GM23248 (cell line): ENCODE results near the gene TAS2R5. TPM values are rescaled to one million over a fixed set of nuclear protein-coding genes. Genes with fewer than 3 reads are reported as not detected.
"Not testable (repeated sequence)": the region's sequence is repeated elsewhere in the genome, so short reads cannot be mapped to it uniquely, and the experiment has no call there.

Source experiments
- DNase-seq: peaks from one replicate; pipeline ENCODE4 v3.0.0-alpha.2; 2015
- H2AFZ ChIP-seq: fragments of 200-600 bp; sonication (generic); 2 replicates; pipeline ENCODE4 v1.6.1; 2016; ENCODE audit warnings: antibody characterized with exemption
- H3F3A ChIP-seq: fragments of 200-600 bp; sonication (generic); 2 replicates; pipeline ENCODE4 v1.6.1; 2016; ENCODE audit warnings: mild to moderate bottlenecking, antibody characterized with exemption, mixed run types; ENCODE audit not compliant: insufficient read depth
- H3K27ac ChIP-seq: fragments of 200-600 bp; sonication (generic); 2 replicates; pipeline ENCODE4 v1.5.1; 2016; ENCODE audit warnings: mild to moderate bottlenecking
- H3K27me3 ChIP-seq: fragments of 200-600 bp; sonication (generic); replicated peaks from 2 replicates; pipeline ENCODE4 v1.6.1; 2016; ENCODE audit warnings: mild to moderate bottlenecking; ENCODE audit not compliant: insufficient read depth
- H3K36me3 ChIP-seq: fragments of 200-600 bp; sonication (generic); 2 replicates; pipeline ENCODE4 v1.6.1; 2016; ENCODE audit warnings: low read depth, mild to moderate bottlenecking
- H3K4me1 ChIP-seq: fragments of 200-600 bp; sonication (generic); 2 replicates; pipeline ENCODE4 v1.6.1; 2016; ENCODE audit warnings: mild to moderate bottlenecking; ENCODE audit not compliant: insufficient read depth
- H3K4me2 ChIP-seq: fragments of 200-600 bp; sonication (generic); one replicate; pipeline ENCODE4 v1.6.1; 2016; ENCODE audit warnings: mild to moderate bottlenecking; ENCODE audit not compliant: unreplicated experiment
- H3K4me3 ChIP-seq: fragments of 200-600 bp; sonication (generic); 2 replicates; pipeline ENCODE4 v1.5.1; 2016; ENCODE audit warnings: mild to moderate bottlenecking
- H3K79me2 ChIP-seq: fragments of 200-600 bp; sonication (generic); 2 replicates; pipeline ENCODE4 v1.6.1; 2016; ENCODE audit warnings: mild to moderate bottlenecking; ENCODE audit not compliant: insufficient read depth
- H3K9ac ChIP-seq: fragments of 200-600 bp; sonication (generic); 2 replicates; pipeline ENCODE4 v1.6.1; 2016; ENCODE audit warnings: mild to moderate bottlenecking
- H3K9me2 ChIP-seq: fragments of 200-600 bp; sonication (generic); 2 replicates; pipeline ENCODE4 v1.6.1; 2016; ENCODE audit warnings: mixed run types, mild to moderate bottlenecking, moderate library complexity; ENCODE audit not compliant: insufficient read depth
- H3K9me3 ChIP-seq: fragments of 200-600 bp; sonication (generic); one replicate; pipeline ENCODE4 v1.6.1; 2017; ENCODE audit warnings: low read depth
- H4K20me1 ChIP-seq: fragments of 200-600 bp; sonication (generic); 2 replicates; pipeline ENCODE4 v1.6.0; 2016; ENCODE audit not compliant: insufficient read depth
- EZH2 ChIP-seq: fragments of 200-600 bp; sonication (generic); IDR thresholded peaks from 2 replicates; pipeline ENCODE4 v1.6.1; 2018; ENCODE audit warnings: antibody characterized with exemption, mild to moderate bottlenecking; ENCODE audit not compliant: insufficient read depth, poor library complexity, severe bottlenecking
- EZH2phosphoT487 ChIP-seq: fragments of 200-600 bp; sonication (generic); IDR thresholded peaks from 2 replicates; pipeline ENCODE4 v1.6.1; 2018; ENCODE audit warnings: antibody characterized with exemption, moderate library complexity, mild to moderate bottlenecking, low read depth; ENCODE audit not compliant: insufficient read depth
- WGBS, 2 experiments: methylation state at CpG; one replicate each; pipeline ENCODE4 v1.1.6; 2015 to 2017; ENCODE audit warnings: low lambda C conversion rate in 2 of 2, low coverage in 1 of 2; ENCODE audit errors: missing lambda C conversion rate in 2 of 2; 5-methylcytosine and 5-hydroxymethylcytosine counted together
- in situ Hi-C: fragments of 300-500 bp; cut with MboI; formaldehyde crosslinking; loops from 2 replicates; pipeline ENCODE4 v1.15.0; 2020
- polyA plus RNA-seq: library from polyadenylated mRNA; unstranded; fragments of >200 nt; fragmentation: Nextera tagmentation; extraction: Ambion mirVana; gene quantifications from 2 replicates; pipeline ENCODE4 v1.2.1, GENCODE V29; 2016
- total RNA-seq: library from RNA; depleted of rRNA; stranded (reverse); fragments of >200 nt; shearing (Covaris generic); gene quantifications from 2 replicates; pipeline ENCODE4 v1.2.3, GENCODE V29; 2014

The TAS2R5 gene
- total and polyA plus RNA-seq, 2 experiments from 2014 or later: 0.16 TPM; not detected in 1

- no peak overlapping the region for H2AFZ ChIP-seq
- peaks cover 61% of the 10 kb centered on the region for H3K36me3 ChIP-seq
- in situ Hi-C loops: no loop called here
- H3F3A ChIP-seq: peaks cover 5% of the 10 kb centered on the region; the same call in 1 of the 2 replicates
- H3K4me1 ChIP-seq: no peaks in the 10 kb centered on the region
- H3K4me2 ChIP-seq: no peak overlapping the region
- no peak overlapping the region for H3K27ac ChIP-seq
- no peaks in the 10 kb centered on the region for H4K20me1 ChIP-seq
- no peaks in the 10 kb centered on the region; the same call in 1 of the 2 replicates for H3K79me2 ChIP-seq
- no peak overlapping the region for H3K4me3 ChIP-seq
- no peaks in the 10 kb centered on the region for H3K27me3 ChIP-seq
- H3K9ac ChIP-seq: no peak overlapping the region
- 96% methylated on average over 13 of the region's 13 CpGs for WGBS, 2 experiments
- DNase-seq: no peak
- peaks cover 3% of the 10 kb centered on the region for H3K9me3 ChIP-seq
- no peaks in the 10 kb centered on the region for H3K9me2 ChIP-seq
- TF ChIP-seq EZH2phosphoT487 (no peak), EZH2 (no peak)
Measured at GRCh38 chr7:141752634-141753033, 37.4 kb upstream of the TAS2R5 start.

DNA sequence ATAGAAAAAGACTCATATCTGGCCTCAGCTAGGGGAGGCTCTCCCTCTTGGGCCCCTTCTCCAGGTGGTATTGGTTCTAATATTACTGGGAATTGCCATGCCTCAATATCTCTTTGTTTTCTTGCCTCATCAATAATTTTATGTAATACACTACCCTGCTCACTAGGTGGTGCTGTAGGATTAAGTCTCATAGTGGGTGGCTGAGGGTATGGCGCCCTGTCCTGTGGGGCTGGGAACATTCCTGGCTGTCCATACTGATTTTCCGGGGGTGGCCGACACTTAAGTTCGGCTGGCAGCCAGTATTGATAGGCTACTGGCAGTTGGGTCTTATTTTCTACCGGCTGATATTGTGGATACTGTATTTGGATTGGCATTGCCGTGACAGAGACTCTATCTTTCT is 35.1 kb upstream of the TAS2R5 start:
- H3K4me2 ChIP-seq: no peak overlapping the region
- H3K9me3 ChIP-seq: peaks cover 3% of the 10 kb centered on the region
- peaks cover 5% of the 10 kb centered on the region; the same call in 1 of the 2 replicates for H3F3A ChIP-seq
- 80 to 85% methylated on average over 6 of the region's 6 CpGs for WGBS, 2 experiments
- H3K4me3 ChIP-seq: no peak overlapping the region
- H3K9me2 ChIP-seq: no peaks in the 10 kb centered on the region
- peak; percentile 44 for DNase-seq
- H3K9ac ChIP-seq: no peak overlapping the region
- no peak overlapping the region for H3K27ac ChIP-seq
- in situ Hi-C loops: no loop called here
- H2AFZ ChIP-seq: no peak overlapping the region
- H3K36me3 ChIP-seq: peaks cover 54% of the 10 kb centered on the region
- H4K20me1 ChIP-seq: no peaks in the 10 kb centered on the region
- H3K79me2 ChIP-seq: no peaks in the 10 kb centered on the region; the same call in 1 of the 2 replicates
- TF ChIP-seq EZH2phosphoT487 (no peak), EZH2 (no peak)
- no peaks in the 10 kb centered on the region for H3K27me3 ChIP-seq
- no peaks in the 10 kb centered on the region for H3K4me1 ChIP-seq

GRCh38 chr7:141763797-141764196 is 26.2 kb upstream of the TAS2R5 start, which contains the start of gene TAS2R3:
TAS2R3 (plus strand) TSS chr7:141764097; CDS start chr7:141764159, 62 bp downstream.
- Histone ChIP-seq H3K79me2 (no peaks in the 10 kb centered on the region), H4K20me1 (no peaks in the 10 kb centered on the region; the same call in 1 of the 2 replicates), H3K9me3 (no peaks in the 10 kb centered on the region), H3K9me2 (no peaks in the 10 kb centered on the region), H3K27ac (no peak within 1 kb of the TSS), H3K4me2 (no peak within 1 kb of the TSS), H3K4me3 (no peak within 1 kb of the TSS), H3F3A (no peaks in the 10 kb centered on the region), H2AFZ (no peak within 1 kb of the TSS), H3K36me3 (peaks cover 17% of the 10 kb centered on the region; the same call in 1 of the 2 replicates), H3K27me3 (no peaks in the 10 kb centered on the region), H3K4me1 (no peaks in the 10 kb centered on the region), H3K9ac (no peak within 1 kb of the TSS)
- in situ Hi-C loops: no loop called here
- WGBS, 2 experiments: 96 to 99% methylated on average over 3 of the region's 3 CpGs
- DNase-seq: no peak
- TF ChIP-seq EZH2: no peak
- TF ChIP-seq EZH2phosphoT487: no peak

GRCh38 chr7:141770083-141770583 is 19.9 kb upstream of the TAS2R5 start:
- H4K20me1 ChIP-seq, H3K36me3 ChIP-seq, H3K4me2 ChIP-seq, H3K9me3 ChIP-seq, H3K9ac ChIP-seq, H3K4me1 ChIP-seq, H3K27me3 ChIP-seq, H3K4me3 ChIP-seq, H3F3A ChIP-seq, H3K27ac ChIP-seq, in situ Hi-C loops, DNase-seq, H2AFZ ChIP-seq, H3K79me2 ChIP-seq, H3K9me2 ChIP-seq: not testable (repeated sequence)
- 93 to 97% methylated on average over 3 of the region's 3 CpGs for WGBS, 2 experiments

DNA sequence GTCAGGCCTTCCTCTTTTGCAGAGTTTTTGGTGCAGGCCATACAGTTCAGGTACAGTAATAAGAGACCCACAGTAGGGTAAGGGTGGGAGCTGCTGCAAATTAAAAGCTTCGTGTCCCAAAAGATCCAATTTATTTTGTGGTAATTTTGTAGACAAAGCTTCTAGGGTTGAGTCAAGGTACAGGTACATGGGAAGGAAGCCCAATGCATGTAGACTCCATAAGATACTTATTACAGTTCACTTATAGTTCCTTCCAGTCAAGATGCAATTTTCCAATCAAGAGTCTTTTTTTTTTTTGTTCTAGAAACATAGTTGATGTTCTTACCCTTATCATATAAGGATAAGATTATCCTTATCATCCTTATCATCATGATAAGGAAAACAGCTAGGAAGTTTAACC is 13.6 kb upstream of the TAS2R5 start, which contains the start of gene TAS2R4:
Gene TAS2R4, plus strand, starts transcription at position 301 of the 400 bp plus-strand sequence. CDS start 1,815 bp downstream, outside the sequence.
- Histone ChIP-seq H3F3A (no peaks in the 10 kb centered on the region), H3K4me1 (no peaks in the 10 kb centered on the region), H3K9me2 (no peaks in the 10 kb centered on the region), H3K27ac (no peak within 1 kb of the TSS), H3K4me3 (no peak within 1 kb of the TSS), H3K9me3 (no peaks in the 10 kb centered on the region), H4K20me1 (no peaks in the 10 kb centered on the region), H3K27me3 (no peaks in the 10 kb centered on the region), H3K4me2 (no peak within 1 kb of the TSS), H3K9ac (no peak within 1 kb of the TSS), H3K36me3 (peaks cover 6% of the 10 kb centered on the region; the same call in 1 of the 2 replicates), H2AFZ (no peak within 1 kb of the TSS), H3K79me2 (no peaks in the 10 kb centered on the region)
- in situ Hi-C loops: no loop called here
- no peak for DNase-seq
- no peak for TF ChIP-seq EZH2phosphoT487
- TF ChIP-seq EZH2: no peak
- 88 to 96% methylated on average over 1 of the region's 1 CpG for WGBS, 2 experiments
